Hematopoietic multipotent progenitor cell treated with erythropoietin and hydrocortisone succinate and interleukin-3 and kit ligand, for 6 days (in vitro differentiated cells): ENCODE measurements around the gene KIF11.
"Not testable (repeated sequence)": the region's sequence is repeated elsewhere in the genome, so short reads cannot be mapped to it uniquely, and the experiment has no call there.

Experiments
- DNase-seq: peaks from one replicate; pipeline ENCODE4 v3.0.0-alpha.2; 2015

The KIF11 gene

GRCh38 chr10:92592761-92593618 lies at the start of gene KIF11:
Gene KIF11 (plus strand): TSS chr10:92593130. CDS start chr10:92593376, 246 bp downstream.
- DNase-seq, result peak; percentile 100

- peak; percentile 83 for DNase-seq
Measured at GRCh38 chr10:92544296-92544695, 48.6 kb upstream of the KIF11 start.

- DNase-seq, result no peak
Measured at GRCh38 chr10:92545556-92545955, 47.4 kb upstream of the KIF11 start.

GRCh38 chr10:92547676-92548075 lies 45.3 kb upstream of the KIF11 start:
- DNase-seq, result no peak

GRCh38 chr10:92550924-92551323 lies 42.0 kb upstream of the KIF11 start:
- DNase-seq, result no peak

- DNase-seq, result peak; percentile 23
Measured at GRCh38 chr10:92552310-92552709, 40.6 kb upstream of the KIF11 start.

GRCh38 chr10:92553959-92554358 lies 39.0 kb upstream of the KIF11 start:
- DNase-seq, result no peak

- DNase-seq, result no peak
Measured at GRCh38 chr10:92559046-92559445, 33.9 kb upstream of the KIF11 start.

- DNase-seq, result peak; percentile 47
Measured at GRCh38 chr10:92562424-92562823, 30.5 kb upstream of the KIF11 start.

- DNase-seq, result no peak
Measured at GRCh38 chr10:92567952-92568600, 24.9 kb upstream of the KIF11 start.

- DNase-seq, result no peak
Measured at GRCh38 chr10:92569071-92569470, 23.9 kb upstream of the KIF11 start.

GRCh38 chr10:92569663-92570062 lies 23.3 kb upstream of the KIF11 start:
- not testable (repeated sequence) for DNase-seq

GRCh38 chr10:92571649-92572048 lies 21.3 kb upstream of the KIF11 start:
- no peak for DNase-seq

GRCh38 chr10:92572362-92573090 lies 20.4 kb upstream of the KIF11 start:
- DNase-seq, result peak; percentile 44

- peak; percentile 77 for DNase-seq
Measured at GRCh38 chr10:92573091-92573797, 19.7 kb upstream of the KIF11 start.

- DNase-seq, result peak; percentile 90
Measured at GRCh38 chr10:92573798-92574547, 19.0 kb upstream of the KIF11 start, which contains the start of gene IDE. Gene IDE (minus strand): TSS chr10:92574093. CDS start chr10:92574019, 74 bp downstream.

GRCh38 chr10:92574548-92575261 lies 18.2 kb upstream of the KIF11 start:
- DNase-seq, result peak; percentile 70

GRCh38 chr10:92575961-92576360 lies 17.0 kb upstream of the KIF11 start:
- peak; percentile 48 for DNase-seq

- DNase-seq, result not testable (repeated sequence)
Measured at GRCh38 chr10:92582347-92582746, 10.6 kb upstream of the KIF11 start.

GRCh38 chr10:92590623-92591549 lies 2.0 kb upstream of the KIF11 start:
- peak; percentile 87 for DNase-seq
